Dermis lymphatic vessel endothelial cell (primary cell): ENCODE data around the gene MSX2. TPM values are rescaled to one million over a fixed set of nuclear protein-coding genes. Genes with fewer than 3 reads are reported as not detected.

Source experiments
- total RNA-seq: library from RNA; depleted of rRNA; stranded (reverse); fragments of >200 nt; gene quantifications from 2 replicates; pipeline ENCODE4 v1.2.1, GENCODE V29; 2014

Gene MSX2
- 0.09 TPM in 1 of 2 replicates, not detected in the other for total RNA-seq

GRCh38 chr5:174724484-174725260 lies at the start of gene MSX2:
TSS of gene MSX2 (plus strand) at chr5:174724582. CDS start at chr5:174724660, 78 bp downstream.

